DLD1 (cell line): ENCODE data around the gene NMRAL1.

Source experiments
- in situ Hi-C: cut with HindIII; loops from 2 replicates; pipeline ENCODE4 v1.10.0; 2017; ENCODE audit warnings: low sequenced_read_pairs

The NMRAL1 gene

DNA sequence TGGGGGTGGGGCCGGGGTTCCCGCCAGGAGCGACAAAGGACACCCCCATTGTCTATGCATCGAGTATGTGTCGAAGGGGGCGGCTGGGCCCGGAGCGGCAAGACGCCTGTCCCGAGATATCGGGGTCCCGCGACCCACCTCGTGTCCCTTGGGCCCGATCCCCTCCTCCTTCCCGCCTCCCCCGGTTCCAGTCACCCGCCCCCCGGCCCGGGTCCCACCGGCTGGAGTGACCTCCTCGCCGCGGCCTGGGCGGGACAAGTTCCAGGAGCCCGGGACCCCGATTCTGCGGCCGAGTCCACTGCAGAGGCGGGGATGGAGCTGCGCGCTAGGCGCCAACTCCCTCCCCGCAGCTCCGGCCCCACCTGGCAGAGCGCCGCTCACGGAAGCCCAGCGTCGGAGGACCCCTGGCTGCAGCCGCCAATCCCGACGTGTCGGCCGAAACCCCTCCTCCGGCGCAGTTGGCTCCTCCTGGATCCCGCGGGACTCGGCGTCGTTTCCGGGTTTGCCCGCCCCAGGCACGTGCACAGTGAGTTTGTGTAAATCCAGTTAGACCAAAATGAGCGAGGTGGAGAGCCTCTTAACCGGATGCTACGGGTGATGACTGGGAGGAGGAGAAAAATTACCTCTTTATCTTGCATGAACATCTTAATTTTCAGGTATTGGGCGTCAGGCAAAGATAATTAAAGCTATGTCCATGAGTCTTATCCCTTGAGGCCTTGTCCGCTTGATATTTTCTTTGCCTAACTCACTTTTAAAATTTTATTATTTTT is at the start of gene NMRAL1:
Gene NMRAL1 (minus strand): TSS at position 434 of the 770 bp plus-strand sequence. CDS start 493 bp downstream, outside the sequence.
- in situ Hi-C loops, result no loop called here

DNA sequence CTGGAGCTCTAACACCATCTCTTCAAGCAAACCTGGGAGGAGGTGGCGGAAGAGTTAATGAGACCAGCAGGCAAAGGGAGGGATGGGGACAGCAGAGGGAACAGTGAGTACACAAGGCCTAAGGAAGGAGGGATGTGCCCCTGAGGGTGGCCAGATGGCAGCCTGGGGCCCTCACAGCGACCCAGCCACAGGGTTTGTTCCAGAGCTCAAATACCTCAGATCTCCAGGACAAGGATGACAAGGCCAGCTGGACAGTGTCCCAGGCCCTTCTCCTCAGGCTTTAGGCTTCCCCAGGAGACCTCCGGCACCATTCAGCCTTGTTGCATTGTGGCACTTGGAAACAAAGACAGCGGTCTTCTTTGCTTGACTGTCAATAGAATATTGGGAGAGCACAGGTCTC is 49.3 kb upstream of the NMRAL1 start:
- in situ Hi-C loops, result loop anchor here (25.0 kb wide), 1 partner anchor 514 kb away; the partner anchor contains the start of gene NAGPA

DNA sequence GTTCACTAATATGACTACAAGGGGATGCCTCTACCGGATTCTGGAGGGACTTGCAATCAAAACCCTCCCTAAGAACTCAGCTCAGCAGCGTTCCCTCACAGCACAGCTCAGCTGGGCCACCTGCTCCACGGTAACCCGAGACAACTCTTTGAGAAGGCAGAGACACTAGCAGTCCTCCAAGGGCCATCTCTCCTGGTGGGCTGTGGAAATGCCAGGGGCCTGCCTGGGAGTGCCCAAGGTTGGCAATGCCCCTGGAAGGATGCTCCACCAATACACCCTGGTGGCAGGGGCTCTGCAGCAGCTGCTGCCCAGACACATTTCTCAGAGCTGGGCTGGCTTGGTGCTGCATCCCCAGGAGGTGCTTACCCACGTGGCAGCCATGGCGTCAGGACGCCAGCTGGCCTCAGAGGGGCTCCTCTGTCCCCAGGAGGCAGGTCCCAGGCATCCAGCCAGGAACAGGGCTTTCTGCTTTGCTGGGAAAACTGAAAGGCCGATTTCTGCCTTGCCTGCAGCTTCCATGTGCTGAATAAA is 47.7 kb upstream of the NMRAL1 start:
- in situ Hi-C loops, result loop anchor here (25.0 kb wide), 1 partner anchor 515 kb away; the partner anchor contains the start of gene NAGPA

DNA sequence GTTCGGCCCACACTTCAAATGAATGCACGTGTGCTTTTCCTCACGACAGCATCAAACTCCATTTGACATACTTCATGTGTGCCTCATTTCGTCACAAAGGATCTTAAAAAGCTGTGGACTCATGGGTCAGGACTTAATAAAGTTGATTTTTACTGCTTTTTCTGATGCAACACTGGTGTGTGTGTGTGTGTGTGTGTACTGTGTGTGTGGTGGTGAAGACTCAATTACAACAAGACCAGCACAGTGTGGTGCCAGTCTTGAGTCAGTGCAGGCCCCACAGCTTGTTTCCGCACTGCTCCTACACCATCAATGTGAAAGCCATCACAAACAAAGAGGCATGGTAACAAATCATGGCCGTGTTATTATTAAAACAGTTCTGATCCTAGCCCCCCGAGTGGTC is 46.5 kb upstream of the NMRAL1 start:
- in situ Hi-C loops, result loop anchor here (25.0 kb wide), 1 partner anchor 516 kb away; the partner anchor contains the start of gene NAGPA

DNA sequence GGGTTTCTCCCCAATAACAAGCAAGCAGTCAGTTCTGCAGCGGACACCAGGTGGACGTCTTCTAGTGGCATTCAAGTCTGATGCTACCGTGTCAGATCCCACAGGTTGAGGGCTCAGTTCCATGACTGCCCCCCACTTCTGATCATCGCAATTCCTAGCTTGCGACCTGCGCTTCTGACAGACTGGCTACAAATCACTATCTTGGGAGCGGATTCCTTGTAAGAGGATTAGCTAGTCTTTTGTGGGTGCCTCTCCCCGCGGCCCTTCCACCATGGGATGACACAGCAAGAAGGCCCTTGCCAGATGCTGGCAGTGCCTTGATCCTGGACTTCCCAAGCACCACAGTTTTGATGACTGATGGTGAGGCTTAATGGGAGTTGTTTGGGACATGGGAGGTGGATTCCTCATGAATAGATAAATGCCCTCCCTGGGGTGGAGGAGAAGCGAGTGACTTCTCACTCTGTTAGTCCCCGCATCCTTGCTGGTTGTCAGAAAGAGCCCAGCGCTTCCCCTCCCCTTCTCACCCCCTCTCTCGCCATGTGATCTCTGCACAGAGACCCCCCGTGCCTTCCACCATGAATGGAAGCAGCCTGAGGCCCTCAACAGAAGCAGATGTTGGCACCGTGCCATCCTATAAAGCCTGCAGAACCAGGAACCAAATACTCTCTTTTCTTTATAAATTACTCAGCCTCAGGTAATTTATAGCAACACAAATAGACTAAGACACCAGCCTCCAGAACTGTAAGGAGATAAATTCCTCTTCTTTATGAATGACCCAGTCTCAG is 45.0 kb upstream of the NMRAL1 start:
- in situ Hi-C loops, result loop anchor here (25.0 kb wide), 1 partner anchor 518 kb away; the partner anchor contains the start of gene NAGPA

DNA sequence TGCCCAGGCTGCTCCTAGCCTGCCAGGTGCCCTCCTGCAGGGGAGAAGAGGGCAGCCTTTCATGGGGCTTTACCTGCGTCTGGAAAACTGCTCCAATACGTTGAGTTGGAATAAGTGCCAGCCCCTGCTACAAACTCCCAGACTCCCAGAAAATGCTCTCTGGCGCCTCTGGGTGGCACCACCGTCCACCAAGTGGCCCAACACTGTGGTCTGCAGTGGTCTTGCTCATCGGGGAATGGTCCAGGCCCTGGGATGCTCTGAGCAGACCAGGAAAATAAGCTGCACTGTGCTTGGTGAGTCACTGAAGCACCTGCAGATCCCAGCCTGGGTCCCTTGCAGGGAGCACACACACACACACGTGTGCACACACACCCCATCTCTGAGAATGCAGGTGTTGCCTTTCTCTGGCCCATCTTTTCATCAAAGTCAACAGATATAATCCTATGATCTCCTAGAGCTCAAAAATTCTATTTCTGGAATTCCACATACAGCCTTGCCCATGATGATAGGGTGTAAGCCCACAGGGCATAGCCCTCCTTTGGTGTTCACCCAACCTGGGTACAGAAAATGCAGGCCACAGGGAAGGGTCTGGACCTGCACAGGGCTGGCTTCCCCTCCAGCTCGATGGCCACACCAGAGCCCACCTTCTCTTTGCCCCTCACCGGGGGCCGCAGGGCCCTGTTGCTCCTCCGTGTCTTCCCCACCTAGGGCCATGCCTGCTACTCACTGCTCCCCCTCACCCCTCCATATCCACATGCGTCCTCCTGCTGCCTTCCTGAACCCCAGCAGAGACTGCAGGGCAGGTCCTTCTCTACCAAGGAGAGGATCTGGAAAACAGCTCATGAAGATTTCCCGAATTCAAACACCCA is 43.6 kb upstream of the NMRAL1 start:
- in situ Hi-C loops, result loop anchor here (25.0 kb wide), 1 partner anchor 519 kb away; the partner anchor contains the start of gene NAGPA

DNA sequence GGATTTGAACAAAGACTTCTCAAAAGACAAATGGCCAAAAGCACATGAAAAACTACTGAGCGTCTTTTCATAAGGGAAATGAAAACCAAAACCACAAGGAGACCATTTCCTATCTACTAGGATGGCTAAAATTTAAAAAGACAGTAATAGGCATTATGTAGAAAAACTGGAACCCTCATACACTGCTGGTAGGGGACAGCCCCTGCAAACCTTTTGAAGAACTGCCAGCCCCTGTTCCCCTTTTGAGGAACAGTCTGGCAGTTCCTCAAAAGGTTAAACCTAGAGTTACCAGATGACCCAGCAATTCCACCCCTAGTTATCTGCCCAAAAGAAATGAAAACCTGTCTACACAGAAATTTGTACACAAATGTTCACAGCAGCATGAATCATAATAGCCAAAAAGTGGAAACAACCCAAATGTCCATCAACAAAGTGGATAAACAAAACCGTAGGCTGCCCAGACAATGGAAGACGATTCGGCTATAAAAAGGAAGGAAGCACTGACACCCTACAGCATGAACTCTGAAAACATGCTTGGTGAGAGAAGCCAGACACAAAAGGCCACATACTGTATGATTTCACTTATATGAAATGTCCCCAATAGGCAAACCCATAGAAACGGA is 41.3 kb upstream of the NMRAL1 start:
- in situ Hi-C loops, result loop anchor here (25.0 kb wide), 1 partner anchor 522 kb away; the partner anchor contains the start of gene NAGPA

DNA sequence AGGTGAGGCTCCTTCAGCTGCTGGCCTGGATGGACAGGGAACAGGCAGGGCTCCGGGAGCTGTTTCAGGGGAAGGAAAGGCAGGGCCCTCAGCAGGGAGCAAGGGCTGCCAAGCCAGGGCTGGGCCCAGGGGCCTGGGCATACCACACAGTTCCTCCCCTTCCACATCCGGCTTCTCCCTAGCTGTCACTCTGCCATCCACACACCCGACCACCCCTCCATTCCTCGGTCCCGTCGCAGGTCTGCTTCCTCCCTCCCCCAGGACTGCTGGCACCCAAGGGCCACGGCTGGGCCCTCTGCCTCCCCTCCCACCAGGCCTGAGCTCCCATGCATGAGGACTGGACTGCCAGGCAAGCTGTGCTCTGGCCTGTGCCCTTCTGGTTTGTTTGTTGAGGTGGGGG is 40.2 kb upstream of the NMRAL1 start:
- in situ Hi-C loops, result loop anchor here (25.0 kb wide), 1 partner anchor 523 kb away; the partner anchor contains the start of gene NAGPA

DNA sequence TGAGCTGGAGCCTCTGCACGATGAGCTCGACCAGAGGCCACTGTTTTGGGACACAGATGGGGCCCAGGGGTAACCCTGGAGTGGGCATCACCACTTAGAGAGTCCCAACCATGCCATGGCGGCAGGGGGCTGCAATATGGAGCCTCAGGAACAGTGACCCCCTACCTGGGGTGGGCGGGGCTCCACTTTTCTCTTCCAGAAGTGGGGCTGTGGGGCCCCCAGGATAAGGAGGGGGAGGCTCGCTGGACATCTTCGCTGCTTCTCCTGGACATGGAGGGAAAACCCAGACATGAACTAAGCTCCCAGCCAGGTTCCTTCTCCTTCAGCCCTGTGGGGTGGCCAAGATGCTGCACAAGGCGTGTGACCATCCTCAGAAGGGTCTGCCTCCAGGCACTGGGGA is 39.5 kb upstream of the NMRAL1 start:
- in situ Hi-C loops, result loop anchor here (25.0 kb wide), 1 partner anchor 523 kb away; the partner anchor contains the start of gene NAGPA

DNA sequence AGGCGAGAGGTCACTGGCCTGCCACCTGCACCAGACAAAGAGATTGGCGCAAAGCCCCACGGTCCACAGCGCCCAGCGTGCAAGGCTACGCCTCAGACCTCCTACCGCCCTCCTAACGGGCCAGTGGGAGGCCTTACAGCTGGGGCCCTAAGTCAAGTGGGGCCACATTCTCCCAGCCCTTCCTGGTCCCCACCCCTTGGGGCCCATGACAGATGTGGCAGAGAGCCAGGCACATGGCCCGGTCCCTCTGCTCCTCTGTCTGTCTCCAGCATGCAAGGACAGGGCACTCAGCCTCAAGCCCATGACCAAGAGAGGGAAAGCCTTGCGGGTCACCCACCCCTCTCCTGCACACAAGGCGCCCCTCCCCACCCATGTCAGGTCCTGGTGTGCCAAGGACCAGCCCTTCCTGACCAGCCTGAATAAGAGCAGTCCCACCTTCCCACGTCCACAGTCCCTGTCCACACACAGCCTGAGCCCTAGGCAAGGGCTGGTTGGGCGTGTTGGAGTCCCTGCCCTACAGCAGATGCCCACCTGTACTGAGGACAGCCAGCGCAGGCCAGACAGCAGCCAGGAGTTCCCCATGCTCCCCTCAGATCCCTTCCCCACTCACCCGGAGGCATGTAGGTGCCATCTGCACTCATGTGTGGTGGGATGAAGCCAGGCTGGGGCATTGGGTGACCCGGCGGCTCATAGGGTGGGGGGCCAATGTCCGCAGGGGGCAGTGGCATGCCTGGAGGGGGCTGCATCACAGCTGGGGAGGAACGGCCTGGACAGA is 38.8 kb upstream of the NMRAL1 start:
- in situ Hi-C loops, result loop anchor here (25.0 kb wide), 1 partner anchor 524 kb away; the partner anchor contains the start of gene NAGPA

DNA sequence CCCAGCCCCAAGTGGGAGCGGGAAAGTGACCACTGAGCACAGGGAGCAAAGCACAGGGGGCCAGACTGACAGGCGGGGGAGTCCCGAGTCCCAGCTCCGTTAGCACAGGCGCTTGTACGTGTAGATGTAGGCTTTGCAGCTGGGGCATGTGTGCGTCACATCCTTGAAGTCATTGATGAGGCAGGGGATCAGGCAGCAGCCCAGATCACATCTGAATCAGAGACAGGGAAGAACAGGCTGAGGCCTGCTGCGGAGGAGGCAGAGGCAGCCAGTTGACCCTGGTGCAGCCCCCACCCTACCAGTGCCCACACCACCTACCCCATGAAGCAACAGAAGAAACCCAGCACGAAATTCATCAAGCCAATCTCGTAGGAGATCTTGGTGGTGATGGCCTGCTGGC is 38.0 kb upstream of the NMRAL1 start:
- in situ Hi-C loops, result loop anchor here (25.0 kb wide), 1 partner anchor 525 kb away; the partner anchor contains the start of gene NAGPA

DNA sequence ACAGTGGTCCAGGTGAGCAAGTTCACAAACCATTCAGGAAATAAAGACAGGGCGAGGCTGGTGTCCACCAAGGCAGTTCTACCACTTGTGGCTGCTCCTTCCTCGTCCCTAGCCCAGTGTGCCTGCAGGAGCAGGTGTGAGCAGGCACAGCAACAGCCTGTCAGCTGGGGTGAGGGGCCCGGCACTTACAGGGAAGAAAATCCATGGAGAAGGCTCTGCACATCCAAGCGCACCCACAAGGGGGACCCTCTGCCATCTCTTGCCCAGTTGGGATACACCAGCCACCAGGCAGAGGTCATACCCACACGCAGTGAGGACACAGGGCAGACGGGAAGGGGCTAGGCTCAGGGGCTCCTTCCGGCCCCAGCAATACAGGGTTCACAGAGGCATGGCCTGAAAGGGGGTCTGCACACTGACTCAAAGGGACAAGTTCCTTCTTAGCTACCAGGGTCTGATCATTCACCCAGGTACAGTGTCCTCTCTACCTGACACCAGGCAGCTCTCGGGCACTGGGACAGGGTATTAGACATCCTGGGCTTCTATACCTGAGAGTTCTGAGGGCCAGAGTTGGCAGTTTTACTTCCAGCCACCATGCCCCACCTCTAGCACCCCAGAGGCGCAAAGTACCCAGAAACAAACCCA is 37.1 kb upstream of the NMRAL1 start:
- in situ Hi-C loops, result loop anchor here (25.0 kb wide), 1 partner anchor 526 kb away; the partner anchor contains the start of gene NAGPA

DNA sequence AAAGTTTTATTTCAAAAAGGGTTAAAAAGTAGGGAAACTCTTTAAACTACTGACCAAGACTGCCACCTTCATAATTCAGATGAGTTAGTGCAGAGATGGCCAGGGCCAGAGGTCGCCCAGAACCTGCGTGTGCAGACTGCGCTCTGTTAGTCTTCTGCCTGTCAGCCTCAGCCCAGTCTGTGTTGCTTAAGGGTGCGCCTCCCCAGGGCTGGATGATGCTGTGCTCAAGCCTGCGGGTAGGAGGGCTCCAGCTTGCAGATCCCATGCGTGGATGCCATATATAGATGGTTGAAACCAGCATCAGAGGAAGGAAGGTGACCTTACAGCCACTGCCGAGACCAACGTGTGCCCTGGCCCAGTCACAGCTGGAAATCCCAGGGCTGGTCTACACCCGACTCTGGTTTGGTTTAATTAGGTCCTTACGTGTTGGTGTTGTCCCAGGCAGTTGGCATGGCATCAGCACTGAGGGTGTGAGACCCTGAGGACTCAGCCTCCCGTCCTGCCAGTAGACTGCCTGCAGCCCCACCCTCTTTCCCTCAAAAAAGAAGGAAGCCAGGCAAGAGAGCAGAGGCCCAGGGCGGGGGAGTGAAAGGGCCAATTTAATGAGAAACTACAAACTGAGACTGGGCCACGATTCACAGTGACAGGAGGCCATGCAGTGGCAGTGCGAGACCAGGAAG is 36.5 kb upstream of the NMRAL1 start:
- in situ Hi-C loops, result loop anchor here (25.0 kb wide), 1 partner anchor 526 kb away; the partner anchor contains the start of gene NAGPA

DNA sequence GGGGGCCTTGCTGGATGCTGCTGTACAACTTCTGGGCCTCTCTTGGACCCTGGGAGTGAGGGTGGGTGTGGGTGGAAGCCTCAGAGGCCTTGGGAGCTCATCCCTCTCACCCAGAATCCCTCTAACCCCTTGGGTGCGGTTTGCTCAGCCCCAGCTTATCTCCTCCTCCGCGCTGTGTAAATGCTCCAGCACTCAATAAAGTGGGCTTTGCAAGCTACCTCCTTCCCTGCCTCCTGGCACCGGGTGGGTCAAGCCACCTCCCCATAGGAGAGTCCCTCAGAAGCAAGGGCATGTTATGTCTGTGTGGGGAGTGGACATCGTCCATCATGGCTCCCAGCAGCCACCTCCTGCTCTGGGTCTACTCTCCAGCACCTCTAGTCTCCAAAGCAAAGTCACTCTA is 35.7 kb upstream of the NMRAL1 start:
- in situ Hi-C loops, result loop anchor here (25.0 kb wide), 1 partner anchor 527 kb away; the partner anchor contains the start of gene NAGPA

DNA sequence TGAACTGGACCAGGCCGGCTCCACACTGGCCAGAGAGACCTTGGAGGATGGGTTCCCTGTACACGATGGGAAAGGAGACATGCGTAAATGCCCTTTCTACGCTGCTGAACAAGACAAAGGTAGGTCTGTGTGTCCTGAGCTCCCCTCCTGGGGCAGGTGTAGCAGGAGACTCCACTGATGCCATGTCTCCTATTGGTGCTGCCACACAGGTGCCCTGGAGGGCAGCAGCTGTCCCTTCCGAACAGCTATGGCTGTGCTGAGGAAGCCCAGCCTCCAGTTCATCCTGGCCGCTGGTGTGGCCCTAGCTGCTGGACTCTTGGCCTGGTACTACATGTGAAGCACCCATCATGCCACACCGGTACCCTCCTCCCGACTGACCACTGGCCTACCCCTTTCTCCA is 35.0 kb upstream of the NMRAL1 start:
- in situ Hi-C loops, result loop anchor here (25.0 kb wide), 1 partner anchor 528 kb away; the partner anchor contains the start of gene NAGPA

DNA sequence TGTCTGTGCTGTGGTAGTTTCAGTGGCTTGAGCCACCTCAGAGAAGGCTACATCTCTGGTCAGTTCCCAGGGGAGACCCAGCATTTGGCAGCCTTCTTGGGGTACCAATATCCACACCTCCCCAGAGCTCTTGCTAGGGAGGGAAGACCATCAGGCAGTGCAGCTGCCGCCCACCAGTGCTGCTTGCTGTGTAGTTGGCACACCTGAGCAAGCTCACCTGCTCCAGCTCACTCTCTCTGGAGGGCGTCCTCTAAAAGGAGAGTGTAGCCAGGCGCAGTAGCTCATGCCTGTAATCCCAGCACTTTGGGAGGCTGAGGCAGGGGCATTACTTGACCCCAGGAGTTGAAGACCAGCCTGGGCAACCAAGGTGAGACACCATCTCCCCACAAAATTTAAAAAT is 34.4 kb upstream of the NMRAL1 start:
- in situ Hi-C loops, result loop anchor here (25.0 kb wide), 1 partner anchor 528 kb away; the partner anchor contains the start of gene NAGPA
